GM19452 (cell line): Measurements from ENCODE around the gene HSD17B2.
"Not testable (repeated sequence)": the region's sequence is repeated elsewhere in the genome, so short reads cannot be mapped to it uniquely, and the experiment has no call there.

Source experiments
- ATAC-seq: cut with Tn5 transposase; IDR thresholded peaks from one replicate; pipeline ENCODE4 v1.9.1; 2021; ENCODE audit not compliant: unreplicated experiment

HSD17B2 gene

GRCh38 chr16:82034981-82035612 is at the start of gene HSD17B2:
Gene HSD17B2, plus strand, starts transcription at chr16:82035253. Its CDS starts 172 bp downstream, at chr16:82035425.
- no peak for ATAC-seq

- ATAC-seq: no peak
These were observed 47.9 kb upstream of the HSD17B2 start for GRCh38 chr16:81987121-81987520.

GRCh38 chr16:81987706-81988105 is 47.3 kb upstream of the HSD17B2 start:
- ATAC-seq: no peak

- ATAC-seq: no peak
These were observed 42.2 kb upstream of the HSD17B2 start for GRCh38 chr16:81992859-81993258.

- no peak for ATAC-seq
These were observed 40.6 kb upstream of the HSD17B2 start for GRCh38 chr16:81994485-81994884.

- ATAC-seq: no peak
These were observed 39.4 kb upstream of the HSD17B2 start for GRCh38 chr16:81995651-81996050.

DNA sequence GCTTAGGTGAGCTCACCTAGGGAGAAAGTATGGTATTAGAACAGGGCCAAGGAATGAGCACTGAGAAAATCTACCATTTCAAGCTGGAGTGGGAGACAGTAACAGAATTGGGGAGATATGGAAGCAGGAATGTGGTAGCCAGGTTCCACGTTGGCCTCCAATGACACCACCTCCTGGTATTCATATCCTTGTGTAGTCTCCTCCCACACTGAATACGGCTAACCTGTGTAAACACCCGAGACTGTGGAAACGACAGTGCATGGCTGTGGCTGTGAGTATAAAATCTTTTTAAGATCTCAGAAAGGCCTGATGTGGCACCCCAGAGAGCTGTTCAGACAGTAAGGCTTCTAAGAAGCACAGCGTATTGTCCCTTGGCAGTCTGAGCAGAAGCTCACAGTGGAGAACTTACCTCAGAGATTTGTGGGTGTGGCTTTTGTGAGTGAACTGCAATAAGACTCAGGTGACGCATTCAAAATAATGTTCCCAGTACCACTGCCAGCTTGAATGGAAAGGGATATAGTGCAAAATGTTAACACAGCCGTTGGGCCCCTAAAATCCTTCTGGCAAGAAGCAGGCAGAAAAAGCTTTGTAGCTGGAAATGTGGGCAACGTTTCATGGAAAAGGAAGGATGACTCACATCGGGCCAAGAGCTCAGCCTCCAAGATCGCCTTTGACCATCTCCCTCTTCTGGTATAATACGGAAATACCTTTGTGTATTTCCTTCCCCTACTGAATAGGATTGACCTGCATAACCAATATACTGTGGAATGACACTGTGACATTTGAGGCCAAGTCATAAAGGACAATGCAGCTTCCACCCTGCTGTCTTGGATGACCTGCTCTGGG is 38.2 kb upstream of the HSD17B2 start:
- no peak for ATAC-seq

- no peak for ATAC-seq
These were observed 37.3 kb upstream of the HSD17B2 start for GRCh38 chr16:81997738-81998137.

GRCh38 chr16:82002831-82003230 is 32.2 kb upstream of the HSD17B2 start:
- ATAC-seq: no peak

DNA sequence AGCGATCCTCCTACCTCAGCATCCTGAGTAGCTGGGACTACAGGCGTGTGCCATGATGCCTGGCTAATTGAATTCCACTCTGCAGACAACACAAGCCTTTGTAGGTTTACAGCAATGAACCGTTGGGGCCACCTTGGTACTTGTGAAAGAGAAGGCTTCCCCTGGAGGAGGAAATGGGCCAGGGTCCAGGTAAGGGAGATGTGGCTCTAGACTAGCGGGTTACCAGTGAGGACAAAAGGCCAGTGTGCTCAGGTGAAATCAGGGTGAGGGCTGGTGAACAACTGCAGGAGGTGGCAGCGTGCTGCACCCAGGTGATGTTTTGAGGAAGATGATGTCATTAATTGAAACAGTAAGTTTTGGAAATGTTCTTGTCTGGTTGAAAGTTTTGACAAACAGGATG is 30.5 kb upstream of the HSD17B2 start:
- no peak for ATAC-seq

- no peak for ATAC-seq
These were observed 29.8 kb upstream of the HSD17B2 start for GRCh38 chr16:82005027-82005830.

DNA sequence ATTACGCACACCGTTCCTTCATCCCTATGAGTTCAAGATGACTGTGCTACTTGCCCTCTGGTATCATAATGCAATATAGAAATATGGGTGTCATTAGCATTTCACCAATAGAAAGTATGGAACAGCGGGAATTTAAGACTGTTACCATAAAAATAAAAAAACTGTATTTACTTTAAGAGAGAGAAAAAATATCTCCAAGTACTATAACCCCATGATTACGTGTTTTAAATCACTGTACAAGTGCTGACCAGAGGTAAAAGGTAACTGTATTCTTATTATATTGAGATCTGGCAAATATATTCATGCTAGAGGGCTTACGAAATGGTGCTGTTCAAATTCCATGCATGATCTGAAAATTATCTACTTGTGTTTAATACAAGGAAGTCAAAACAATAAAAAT is 29.0 kb upstream of the HSD17B2 start:
- ATAC-seq: no peak

DNA sequence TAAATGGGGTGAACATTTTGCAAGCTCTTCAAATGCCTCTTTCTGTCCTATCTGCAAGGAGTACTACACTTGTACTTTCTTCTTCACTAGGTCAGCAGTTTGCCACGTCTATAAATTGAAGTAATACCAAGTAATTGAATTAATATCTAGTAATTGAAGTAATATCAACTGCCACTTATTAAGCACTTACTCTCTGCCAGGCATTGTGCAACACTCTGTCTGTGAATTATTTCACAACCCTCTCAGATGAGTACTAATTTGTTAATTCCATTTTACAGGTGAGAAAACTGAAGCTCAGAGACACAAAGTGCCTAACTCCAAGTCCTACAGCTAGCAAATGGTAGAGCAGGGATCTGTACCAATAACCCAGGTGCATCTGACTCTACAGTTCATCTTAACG is 27.9 kb upstream of the HSD17B2 start:
- ATAC-seq: no peak

- no peak for ATAC-seq
These were observed 26.0 kb upstream of the HSD17B2 start for GRCh38 chr16:82008957-82009592.

DNA sequence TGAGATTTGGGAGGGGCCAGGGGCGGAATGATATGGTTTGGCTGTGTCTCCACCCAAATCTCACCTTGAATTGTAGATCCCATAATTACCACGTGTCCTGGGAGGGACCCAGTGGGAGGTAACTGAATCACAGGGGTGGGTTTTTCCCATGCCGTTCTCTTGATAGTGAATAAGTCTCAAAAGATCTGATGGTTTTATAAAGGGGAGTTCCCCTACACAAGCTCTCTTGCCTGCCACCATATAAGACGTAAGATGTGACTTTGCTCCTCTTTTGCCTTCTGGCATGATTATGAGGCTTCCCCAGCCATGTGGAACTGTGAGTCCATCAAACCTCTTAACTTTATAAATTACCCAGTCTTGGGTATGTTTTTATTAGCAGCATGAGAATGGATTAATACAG is 25.3 kb upstream of the HSD17B2 start:
- ATAC-seq: not testable (repeated sequence)

GRCh38 chr16:82010649-82011048 is 24.4 kb upstream of the HSD17B2 start:
- ATAC-seq: no peak

- ATAC-seq: peak; percentile 84
These were observed 23.8 kb upstream of the HSD17B2 start, which contains the start of gene SDR42E1 for GRCh38 chr16:82011199-82011641. Gene SDR42E1, minus strand, starts transcription at chr16:82011470. Its CDS starts 10,612 bp downstream, at chr16:82000858.

GRCh38 chr16:82013139-82013538 is 21.9 kb upstream of the HSD17B2 start:
- no peak for ATAC-seq

- ATAC-seq: no peak
These were observed 18.8 kb upstream of the HSD17B2 start for GRCh38 chr16:82016263-82016662.

- no peak for ATAC-seq
These were observed 18.1 kb upstream of the HSD17B2 start for GRCh38 chr16:82016964-82017363.
